Measurements from ENCODE around the gene MATK. TPM values are rescaled to one million over a fixed set of nuclear protein-coding genes. Genes with fewer than 3 reads are reported as not detected.

MATK gene, protein sequence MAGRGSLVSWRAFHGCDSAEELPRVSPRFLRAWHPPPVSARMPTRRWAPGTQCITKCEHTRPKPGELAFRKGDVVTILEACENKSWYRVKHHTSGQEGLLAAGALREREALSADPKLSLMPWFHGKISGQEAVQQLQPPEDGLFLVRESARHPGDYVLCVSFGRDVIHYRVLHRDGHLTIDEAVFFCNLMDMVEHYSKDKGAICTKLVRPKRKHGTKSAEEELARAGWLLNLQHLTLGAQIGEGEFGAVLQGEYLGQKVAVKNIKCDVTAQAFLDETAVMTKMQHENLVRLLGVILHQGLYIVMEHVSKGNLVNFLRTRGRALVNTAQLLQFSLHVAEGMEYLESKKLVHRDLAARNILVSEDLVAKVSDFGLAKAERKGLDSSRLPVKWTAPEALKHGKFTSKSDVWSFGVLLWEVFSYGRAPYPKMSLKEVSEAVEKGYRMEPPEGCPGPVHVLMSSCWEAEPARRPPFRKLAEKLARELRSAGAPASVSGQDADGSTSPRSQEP
- 0.05 and 0.78 TPM in 2 replicates for total RNA-seq (2014; rRNA removed; shearing (Covaris generic))

DNA sequence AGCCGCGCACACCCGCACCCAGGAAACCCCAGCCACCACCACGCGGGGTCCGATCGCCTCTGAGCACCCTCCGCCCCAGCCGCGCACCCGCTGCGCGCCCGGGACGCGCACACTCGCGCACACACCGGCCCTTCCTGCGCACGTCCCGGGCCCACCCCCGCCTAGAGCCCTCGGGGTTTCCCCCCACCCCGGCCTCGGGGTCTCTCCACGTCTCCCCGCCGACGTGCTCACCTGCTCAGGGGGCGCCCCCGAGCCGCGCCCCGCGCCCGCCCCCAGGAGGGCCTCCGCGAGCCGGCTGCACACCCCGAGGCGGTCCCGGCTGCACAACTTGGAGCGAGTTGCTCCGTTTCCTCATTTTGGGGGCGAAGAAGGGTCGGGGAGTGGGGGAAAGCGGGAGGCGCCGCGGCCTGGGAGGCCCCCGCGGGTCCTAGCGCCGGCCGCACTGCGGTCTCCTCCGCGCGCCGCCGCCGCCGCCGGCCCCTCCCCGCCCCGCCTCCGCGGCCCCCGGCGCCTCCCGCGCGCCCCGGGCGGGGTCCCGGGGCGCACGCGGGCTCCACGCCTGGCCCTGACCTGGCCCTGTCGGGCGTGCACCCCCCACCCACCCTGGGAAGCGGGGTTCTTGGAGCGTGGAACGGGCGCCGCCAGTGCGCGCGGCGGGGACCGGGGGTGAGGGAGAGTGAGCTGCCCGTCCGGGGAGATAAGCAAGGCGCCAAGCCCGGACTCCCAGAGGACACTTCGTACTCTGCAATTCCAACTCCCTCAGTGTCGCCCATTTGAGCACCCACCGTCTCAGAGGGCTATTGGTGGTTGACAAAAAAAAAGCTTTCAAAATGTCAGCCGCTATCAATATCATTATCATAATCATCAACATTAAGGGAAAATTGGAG, at the start of gene MATK:
Gene MATK, minus strand, starts transcription at position 444 of the 887 bp plus-strand sequence. CDS start 1,246 bp downstream, outside the sequence.
- no peak for DNase-seq (ENCODE audit: low spot score)

DNA sequence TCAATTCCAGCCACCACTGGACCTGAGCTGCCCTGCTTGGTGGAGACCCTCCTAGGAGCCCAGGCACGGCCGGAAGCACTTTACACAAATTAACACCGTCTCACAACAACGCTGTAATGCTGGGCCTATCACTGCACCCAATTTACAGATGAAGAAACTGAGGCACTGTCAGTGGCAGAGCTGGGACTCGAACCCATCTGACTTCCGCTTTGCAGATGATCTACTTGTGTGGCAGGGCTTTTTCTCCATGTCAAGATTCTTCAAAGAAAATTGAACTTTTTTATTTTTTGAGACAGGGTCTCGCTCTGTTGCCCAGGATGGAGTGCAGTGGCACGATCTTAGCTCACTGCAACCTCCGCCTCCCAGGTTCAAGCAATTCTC, 48.9 kb upstream of the MATK start:
- no peak for DNase-seq (ENCODE audit: low spot score)

DNA sequence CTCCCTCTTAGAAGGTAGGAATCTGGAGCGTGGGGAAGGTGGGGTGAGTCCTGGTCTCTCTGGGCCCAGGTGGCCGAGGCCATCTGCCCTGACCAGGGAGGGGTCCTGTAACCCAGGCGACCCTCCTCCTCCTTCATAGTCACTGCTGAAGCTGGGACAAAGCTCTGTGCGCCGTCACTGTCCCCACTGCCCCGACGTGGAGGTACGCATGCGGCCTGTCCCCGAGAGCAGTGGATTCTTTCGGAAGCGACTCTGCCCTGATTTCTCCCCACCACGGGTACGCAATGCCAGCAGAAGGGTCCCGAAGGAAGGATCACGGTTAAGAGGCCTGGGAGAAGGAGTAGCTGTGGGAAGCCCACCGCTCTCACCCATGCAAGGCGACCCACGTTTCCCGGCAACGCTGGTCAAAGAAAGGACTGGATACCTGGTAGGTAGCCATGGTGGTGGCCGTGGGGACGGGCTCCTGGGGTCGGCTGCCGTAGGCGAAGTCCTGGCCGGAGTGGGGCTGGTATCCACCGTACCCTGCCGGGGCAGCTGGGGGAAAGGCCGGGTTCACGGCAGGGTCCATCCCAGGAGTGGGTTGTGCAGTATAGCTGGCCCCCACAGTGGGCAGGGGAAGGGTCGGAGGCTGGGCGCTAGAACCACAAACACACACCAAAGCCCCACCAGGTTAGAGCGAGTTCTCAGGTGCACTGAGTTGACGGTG, 48.3 kb upstream of the MATK start:
- DNase-seq (ENCODE audit: low spot score) = no peak

DNA sequence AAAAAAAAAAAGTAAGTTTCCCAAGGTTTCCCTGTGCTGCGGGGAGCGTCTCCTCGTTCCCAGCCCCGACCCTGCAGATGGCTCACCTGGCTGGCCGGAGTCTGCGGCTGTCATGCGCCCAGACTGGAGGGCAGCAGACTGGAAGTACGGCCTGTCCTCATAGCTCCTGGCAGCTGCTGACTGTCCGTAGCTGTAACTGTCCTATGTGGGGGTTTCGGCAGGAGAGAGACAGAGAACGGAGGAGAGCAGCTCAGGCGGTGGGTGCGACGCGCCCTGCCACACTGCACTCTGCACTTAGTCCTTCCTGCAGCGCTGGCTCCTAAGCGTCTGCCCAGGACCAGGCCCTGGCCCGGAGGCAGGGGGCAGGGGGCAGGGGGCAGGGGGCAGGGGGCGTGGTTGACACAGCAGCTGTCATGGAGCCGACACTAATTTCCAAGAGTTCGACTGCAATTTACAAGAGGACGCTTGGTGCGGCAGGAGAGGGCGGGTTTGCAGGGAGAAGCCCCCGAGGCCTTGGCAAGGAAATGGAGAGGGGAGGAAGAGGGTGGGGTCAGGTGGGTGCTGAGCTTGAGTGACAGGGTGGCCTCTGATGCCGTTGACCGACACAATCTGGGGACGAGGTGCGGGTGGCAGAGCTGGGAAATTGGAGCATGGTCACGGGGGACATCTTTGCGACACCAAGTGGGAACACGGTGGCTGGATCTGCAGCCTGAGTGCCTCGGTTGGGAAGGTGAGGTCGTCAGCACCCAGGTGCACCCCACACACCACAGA, 47.6 kb upstream of the MATK start:
- no peak for DNase-seq (ENCODE audit: low spot score)

DNA sequence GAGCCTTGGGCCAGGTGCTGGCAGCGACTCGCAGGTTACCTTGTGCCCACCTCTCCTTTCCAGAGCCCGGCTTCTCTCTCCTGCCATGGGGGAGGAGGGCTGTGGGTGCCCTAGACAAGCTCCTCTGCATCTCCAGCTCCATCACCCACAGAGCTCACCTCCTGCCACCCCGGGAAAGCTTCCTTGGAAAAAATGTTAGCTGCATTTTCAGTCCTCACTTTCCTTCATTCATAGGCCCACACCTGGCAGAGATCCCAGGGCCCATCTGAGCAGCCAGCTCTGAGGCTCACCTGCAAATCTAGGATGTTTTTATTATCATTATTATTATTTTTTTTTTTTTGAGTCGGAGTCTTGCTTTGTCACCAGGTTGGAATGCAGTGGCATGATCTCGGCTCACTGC, 45.8 kb upstream of the MATK start:
- DNase-seq (ENCODE audit: low spot score) = no peak

DNA sequence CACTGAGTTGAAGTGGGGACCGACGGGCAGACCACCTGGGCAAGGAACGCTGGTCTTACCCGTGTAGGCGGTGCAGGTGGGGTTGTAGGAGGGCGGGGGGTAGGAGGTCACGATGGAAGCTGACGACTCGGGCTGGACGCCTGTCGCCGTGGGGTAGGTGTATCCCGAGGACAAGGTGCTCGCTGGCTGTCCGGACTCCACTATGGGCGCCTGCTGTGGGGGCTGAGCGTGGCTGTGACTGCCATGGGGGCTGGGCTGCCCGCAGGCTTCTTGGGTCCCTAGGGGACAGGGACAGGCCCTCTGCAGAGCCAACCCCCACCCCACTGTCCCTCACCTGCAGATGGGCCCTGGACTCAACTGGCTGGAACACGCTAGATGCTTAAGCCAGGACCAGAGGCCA, 45.4 kb upstream of the MATK start:
- no peak for DNase-seq (ENCODE audit: low spot score)

DNA sequence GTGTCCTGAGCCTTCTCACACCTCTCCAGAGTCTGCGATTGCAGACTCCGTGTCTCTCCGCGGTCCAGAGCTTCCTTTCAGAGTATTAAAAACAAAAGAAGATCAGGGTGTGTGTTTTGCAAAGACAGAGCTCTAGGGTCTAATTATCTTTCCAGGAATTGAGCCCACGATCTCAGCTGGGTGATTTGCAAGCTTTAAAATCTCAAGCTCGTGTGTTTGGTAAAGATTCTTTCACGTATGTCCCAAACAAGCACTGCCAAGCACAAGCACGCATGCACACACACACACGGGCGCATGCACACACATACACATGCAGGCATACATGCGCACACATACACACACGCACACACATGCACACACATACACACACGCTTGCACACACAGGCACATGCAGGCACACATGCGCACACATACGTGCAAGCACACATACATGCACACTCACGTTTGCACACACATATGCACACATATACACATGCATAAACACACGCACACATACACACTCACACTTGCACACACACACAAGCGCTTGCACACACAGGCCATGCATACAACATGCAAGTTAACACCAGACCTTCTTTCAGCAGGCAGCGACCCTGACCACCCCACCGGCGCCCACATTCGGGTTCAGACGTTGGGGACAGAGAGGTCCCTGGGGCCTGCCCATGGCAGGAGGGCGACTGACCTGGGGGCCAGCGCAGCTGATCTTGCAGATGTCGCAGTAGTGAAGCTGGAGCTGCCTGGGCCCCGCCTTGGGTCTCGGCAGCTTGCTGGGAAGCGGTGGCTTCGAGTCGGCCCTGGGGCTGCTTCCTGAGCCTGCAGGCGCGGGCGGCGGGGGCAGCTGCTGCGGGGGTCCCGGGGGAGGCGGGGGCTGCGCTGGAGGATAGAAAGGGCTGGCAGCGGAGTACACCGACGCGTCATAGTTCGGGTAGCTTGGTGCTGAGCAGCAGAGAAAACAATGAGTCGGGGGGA, 44.7 kb upstream of the MATK start:
- DNase-seq (ENCODE audit: low spot score) = no peak

DNA sequence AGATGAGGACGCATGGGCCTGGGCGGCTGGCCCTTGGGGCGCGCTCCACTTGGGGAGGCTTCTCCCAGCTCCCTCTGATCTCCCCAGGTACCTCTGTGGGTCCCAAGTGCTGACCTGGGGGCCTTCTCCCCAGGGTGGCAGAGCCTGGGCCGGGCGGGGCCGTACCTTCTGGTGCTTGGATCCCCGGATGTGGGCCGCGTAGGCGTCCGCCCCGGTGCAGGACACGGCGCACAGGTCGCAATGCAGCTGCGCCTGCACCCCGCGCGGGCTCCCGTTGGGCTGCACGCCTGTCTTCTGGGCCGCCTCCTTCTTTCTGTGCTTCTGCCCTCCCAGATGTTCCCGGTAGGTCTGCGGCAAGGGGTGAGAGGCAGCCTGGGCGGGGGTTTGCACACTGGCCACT, 41.1 kb upstream of the MATK start:
- DNase-seq (ENCODE audit: low spot score) = no peak

DNA sequence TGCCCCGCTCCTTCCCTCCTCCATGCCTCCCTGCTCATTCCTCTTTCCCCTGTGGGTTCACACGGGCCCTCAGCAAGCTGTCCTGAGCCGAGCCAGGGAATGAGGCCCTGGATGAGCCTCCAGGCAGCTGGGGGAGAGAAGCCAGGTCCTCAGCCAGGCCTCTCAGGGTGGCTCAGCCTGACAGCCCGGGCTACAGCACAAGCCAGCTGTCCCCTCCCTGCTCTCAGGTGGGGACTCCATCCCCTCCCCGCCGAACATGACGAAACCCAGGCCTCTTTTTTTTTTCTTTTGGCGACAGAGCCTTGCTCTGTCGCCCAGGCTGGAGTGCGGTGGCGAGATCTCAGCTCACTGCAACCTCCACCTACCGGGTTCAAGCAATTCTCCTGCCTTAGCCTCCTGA, 40.0 kb upstream of the MATK start:
- DNase-seq (ENCODE audit: low spot score) = no peak

DNA sequence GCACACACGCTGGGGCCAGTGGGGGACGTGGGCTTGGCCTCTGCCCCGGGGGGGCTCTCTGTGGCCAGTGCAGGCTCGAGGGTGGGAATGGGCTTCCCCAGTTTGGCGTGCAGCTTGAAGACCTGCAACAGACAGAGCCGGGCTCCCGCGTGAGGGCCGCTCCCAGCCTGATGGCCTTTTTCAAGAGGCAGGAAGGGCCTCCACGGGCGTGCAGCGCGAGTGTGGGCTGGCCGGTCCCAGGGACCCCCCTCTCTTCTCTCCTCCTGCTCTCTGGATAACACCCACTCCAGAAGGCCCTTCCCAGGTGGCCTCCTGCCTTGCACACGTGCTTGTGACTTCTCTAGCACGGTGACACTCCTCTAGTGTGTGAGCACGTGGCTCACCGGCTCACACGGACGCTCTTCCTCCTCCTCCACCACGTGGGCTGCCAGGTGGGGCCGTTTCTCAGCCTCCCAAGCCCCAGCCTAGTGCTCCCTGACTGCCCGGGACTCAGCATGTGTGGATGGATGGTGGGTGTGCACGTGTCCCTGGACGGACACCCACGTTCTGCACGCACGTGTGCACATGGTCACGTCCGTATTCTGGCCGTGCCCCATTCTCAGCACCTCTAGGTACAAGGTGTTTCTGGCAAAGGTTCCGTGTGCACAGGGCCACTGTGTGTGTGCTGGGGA, 39.2 kb upstream of the MATK start:
- DNase-seq (ENCODE audit: low spot score) = no peak

DNA sequence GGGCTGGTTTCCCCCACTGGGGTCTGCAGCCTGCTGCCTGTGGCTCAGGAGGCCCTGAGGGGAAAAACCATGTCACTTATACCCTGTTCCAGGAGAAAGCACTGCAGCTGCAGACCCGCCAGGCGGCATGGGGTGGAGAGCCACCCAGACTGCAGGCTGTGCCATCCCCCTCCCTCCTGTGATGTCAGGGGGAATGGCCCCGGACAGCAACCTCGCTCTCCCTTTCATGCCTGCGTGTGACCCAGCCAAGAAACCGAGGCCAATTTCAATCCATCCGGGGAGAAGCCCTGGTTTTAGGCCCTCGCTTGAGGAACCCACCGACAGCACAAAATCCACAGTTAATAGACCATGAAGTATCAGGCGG, 37.2 kb upstream of the MATK start:
- no peak for DNase-seq (ENCODE audit: low spot score)

DNA sequence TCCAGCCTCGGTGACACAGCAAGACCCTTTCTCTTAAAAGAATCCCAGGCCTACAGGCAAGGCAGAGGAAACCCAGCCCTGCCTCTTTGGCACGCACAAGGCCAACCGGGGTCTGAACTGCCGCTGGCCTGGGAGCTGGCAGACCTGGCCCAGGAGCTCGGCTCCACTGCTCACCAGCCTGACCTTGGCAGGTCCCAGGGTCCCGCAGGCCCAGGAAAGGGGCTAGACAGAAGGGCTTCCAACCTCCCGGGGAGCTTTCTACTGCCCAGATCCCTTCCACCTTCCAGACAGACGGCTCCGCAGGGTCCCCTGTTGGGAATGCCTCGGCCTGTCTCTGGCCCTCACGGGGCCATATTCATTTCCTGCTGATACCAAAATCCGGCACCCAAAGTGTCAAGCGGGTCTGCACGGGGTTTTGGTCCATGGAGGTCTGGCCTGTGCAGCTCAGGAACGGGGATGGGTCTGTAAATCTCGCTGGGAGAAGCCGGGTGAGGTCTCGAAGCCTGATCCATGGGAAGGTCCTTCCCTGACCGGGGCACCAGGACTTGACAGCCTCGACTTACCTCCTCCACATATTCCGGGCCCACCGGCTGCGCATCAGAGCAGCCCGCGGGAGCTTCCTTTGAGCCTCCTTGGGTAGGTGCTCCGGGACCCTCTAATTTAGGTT, 36.6 kb upstream of the MATK start:
- no peak for DNase-seq (ENCODE audit: low spot score)

DNA sequence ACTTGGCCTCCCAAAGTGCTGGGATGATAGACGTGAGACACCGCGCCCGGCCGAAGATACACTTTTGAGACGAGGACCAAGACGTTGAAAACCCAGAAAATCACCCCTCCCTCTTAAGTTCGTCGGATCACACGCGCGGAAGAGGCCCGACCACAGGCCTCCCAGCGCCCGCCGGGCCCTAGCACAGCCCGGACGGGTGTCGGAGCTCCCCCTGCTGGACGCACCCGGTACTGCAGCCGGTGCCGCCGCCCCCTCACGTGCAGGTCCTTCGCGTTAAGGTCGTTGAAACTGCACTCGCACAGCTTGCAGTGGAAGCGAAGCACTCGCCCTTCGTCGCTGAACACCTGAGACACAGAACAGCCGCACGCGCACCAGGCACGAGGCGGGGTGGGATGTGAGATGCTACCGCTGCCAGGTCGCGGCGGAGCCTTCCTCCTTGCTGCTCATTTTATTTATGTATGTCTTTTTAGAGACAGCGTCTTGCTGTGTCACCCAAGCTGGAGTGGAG, 35.7 kb upstream of the MATK start:
- no peak for DNase-seq (ENCODE audit: low spot score)

DNA sequence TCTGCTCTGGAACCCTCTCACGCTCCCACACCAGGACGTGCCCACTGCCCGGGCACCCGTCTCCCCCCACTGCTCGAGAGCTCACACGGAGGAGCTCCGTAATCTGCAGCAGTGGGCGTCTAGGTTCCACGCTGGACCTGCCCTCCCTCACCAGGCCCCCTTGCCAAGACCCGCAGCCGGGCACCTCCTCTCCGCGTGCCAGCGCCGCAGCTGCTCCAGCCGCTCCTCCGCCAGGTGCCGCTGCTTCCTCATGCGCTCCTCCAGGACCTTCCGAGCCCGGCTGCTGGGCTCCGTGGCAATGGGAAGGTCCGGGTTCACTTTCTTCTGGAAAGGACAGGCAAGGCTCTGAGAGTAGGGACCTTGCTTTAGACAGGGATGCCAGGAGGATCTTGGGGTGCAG, 35.0 kb upstream of the MATK start:
- no peak for DNase-seq (ENCODE audit: low spot score)

DNA sequence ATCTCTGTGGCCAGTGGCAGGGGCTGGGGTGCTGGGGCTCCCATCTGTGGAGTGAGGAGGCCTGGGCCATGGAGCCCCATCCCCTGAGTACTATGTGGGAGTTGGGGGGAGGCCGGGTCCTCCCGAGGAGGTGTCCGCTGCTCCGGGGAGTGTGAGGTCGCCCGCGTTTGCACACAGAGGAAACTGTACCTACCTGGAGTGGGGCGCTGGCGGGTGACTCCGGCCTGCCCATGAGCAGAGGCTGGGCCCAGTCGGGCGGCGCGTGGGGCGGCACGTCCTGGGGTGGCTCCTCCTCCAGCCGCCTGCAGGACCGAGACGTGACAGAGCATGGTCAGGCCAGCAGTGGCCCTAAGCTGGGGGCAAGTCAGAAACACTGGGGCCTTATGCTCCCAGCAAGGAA, 33.8 kb upstream of the MATK start:
- no peak for DNase-seq (ENCODE audit: low spot score)

DNA sequence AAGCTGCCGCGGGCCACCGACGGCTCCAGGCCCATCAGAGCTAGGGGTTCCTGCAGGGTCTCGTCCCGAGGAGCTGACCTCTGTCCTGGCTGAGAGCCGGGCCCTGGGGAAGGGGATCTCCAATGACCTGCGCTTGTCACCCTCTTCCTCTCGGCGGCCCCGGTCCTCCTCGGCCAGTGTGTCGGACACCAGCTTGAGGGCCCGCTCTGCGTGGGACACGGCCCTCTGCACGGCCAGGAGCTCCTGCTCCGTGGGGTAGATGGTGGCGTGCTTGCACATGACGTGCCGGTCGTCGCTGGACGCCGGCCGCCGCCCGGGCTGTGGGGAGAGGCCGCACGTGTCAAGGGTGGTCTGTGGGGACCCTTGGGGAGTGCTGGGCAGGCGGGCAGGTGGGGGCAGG, 32.7 kb upstream of the MATK start:
- no peak for DNase-seq (ENCODE audit: low spot score)

DNA sequence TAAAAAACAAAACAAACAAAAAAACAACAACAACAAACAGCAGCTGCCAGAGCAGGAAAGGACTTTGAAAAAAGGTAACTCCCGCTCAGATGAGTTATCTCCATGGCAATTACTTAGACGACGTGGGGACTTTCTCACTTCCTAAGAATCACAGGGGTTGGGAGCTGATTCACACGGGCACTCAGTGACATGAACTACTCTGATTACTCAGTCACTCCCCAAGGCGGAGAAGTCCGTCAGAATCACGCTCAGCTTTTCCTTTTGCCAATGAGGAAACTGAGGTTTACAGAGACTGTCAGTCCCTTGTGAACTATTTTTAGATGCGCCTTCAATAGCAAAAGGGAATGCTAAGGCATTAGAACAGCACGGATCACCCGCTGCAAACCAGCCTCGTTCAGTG, 32.3 kb upstream of the MATK start:
- DNase-seq (ENCODE audit: low spot score) = peak; percentile 74

DNA sequence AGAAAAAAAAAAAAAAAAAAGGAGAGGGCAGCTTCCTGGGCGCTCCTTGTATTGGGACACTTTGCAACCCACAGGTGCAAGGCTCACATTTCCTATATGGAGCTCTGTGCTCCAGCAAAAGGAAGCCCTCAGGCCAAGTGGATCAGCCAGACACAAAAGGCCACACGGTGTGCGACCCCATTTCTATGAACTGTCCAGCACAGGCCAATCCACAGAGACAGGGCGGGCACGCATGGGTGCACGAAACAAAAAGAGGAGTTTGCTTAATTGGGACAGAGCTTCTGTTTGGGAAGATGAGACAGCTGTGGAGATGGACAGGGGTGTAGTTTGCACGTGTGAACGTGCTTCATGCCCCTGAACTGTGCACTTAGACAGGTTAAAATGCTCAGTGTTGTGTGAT, 31.6 kb upstream of the MATK start:
- DNase-seq (ENCODE audit: low spot score) = no peak
